Measurements from ENCODE around the gene ATP11A.

DNA sequence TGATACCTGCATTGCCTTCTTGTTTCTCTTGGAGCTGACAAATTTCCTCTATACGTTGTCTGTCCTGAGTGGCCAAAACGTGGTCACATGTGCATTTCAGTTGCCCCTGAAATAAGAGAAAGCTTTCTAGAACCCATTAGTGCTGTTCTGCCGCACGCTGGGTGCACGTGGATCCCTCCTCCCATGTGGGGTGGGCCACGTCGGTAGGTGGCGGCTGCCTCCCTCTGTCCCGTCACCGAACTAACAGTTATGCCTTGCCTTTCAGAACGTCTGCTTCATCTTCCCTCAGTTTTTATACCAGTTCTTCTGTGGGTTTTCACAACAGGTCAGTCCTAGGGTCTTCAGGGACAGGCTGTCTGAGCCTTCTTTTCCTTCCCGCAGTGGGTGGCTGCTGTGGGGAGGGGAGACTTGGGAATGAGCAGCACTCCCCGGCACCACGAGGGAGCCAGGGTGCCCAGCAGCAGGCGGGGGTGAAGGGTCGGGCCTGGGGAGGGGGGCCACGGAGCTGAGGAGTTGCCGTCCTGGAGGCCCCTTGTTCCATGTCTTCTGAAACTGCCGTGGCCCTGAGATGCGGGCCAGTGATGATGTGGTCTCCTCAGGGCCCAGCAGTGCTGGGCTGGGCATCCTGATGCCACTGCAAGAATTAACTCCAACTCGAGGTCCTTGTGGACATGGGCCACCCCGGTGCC, 169.4 kb downstream of the ATP11A start:
- TF ChIP-seq, protein P1, sequence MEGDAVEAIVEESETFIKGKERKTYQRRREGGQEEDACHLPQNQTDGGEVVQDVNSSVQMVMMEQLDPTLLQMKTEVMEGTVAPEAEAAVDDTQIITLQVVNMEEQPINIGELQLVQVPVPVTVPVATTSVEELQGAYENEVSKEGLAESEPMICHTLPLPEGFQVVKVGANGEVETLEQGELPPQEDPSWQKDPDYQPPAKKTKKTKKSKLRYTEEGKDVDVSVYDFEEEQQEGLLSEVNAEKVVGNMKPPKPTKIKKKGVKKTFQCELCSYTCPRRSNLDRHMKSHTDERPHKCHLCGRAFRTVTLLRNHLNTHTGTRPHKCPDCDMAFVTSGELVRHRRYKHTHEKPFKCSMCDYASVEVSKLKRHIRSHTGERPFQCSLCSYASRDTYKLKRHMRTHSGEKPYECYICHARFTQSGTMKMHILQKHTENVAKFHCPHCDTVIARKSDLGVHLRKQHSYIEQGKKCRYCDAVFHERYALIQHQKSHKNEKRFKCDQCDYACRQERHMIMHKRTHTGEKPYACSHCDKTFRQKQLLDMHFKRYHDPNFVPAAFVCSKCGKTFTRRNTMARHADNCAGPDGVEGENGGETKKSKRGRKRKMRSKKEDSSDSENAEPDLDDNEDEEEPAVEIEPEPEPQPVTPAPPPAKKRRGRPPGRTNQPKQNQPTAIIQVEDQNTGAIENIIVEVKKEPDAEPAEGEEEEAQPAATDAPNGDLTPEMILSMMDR (IDR thresholded peaks at IDR 0.05): no peak
- no peak for TF ChIP-seq POLR2A (IDR thresholded peaks at IDR 0.05)
